ENCODE measurements around the gene TIGD3.

GRCh38 chr11:65376138-65376713, 21.7 kb downstream of the TIGD3 start:
- TF ChIP-seq POLR2A (IDR thresholded peaks at IDR 0.05): no peak
- TF ChIP-seq, protein P1, sequence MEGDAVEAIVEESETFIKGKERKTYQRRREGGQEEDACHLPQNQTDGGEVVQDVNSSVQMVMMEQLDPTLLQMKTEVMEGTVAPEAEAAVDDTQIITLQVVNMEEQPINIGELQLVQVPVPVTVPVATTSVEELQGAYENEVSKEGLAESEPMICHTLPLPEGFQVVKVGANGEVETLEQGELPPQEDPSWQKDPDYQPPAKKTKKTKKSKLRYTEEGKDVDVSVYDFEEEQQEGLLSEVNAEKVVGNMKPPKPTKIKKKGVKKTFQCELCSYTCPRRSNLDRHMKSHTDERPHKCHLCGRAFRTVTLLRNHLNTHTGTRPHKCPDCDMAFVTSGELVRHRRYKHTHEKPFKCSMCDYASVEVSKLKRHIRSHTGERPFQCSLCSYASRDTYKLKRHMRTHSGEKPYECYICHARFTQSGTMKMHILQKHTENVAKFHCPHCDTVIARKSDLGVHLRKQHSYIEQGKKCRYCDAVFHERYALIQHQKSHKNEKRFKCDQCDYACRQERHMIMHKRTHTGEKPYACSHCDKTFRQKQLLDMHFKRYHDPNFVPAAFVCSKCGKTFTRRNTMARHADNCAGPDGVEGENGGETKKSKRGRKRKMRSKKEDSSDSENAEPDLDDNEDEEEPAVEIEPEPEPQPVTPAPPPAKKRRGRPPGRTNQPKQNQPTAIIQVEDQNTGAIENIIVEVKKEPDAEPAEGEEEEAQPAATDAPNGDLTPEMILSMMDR (IDR thresholded peaks at IDR 0.05): no peak

All from right lobe of liver (tissue), 4 donors.